ENCODE measurements around the gene NFIA.

Gene NFIA

GRCh38 chr1:61337441-61337951 is 255.1 kb downstream of the NFIA start:
- peaks cover 8% of the 10 kb centered on the region for H3K36me3 Mint-ChIP-seq
- H3K4me1 Mint-ChIP-seq (ENCODE audit: low read depth) = no peaks in the 10 kb centered on the region
- H3K27me3 Mint-ChIP-seq = no peaks in the 10 kb centered on the region
- H3K4me3 Mint-ChIP-seq = no peak overlapping the region
- H3K9me3 Mint-ChIP-seq (ENCODE audit: low read depth) = no peaks in the 10 kb centered on the region
- H3K27ac Mint-ChIP-seq = no peak overlapping the region

DNA sequence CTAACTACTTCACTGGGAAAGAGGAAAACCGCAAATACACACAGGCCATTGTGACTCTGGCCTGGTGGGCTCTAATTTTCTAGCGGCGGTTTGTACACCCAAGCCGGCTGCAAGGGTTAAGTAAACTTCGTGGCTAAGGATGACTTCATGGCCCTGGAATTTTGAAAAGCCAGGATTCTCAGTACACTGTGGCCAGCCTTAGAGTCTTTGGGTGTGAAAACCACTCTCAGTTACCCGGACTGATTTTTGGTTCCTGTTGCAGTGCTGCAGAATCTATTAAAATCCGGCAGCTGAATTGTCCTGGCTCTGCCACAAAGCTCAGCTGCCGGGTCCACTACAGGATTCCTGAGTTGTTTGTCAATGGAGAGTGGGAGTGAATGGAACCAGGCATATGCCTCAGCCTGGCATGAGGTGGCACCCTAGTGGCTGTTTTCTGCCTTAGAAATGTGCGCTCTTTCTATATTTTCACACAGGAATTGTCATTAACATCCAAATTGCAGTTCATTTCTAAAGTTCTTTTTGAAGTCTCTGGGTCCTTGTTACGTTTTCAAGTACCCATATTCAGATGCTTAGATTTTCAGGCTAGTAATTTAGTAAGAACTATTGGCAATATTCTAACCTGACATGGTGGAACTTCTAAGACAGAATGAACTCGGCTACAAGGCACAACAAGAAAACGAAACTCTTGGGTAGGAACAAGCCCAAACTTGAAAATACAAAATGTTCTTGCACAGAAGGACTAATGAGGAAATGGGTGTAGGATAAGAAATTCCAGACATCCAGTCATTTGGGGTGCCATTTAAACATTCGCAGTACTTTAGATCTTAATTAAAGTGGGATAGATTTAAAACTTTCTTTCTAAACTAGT is 255.9 kb downstream of the NFIA start:
- Mint-ChIP-seq H3K4me3 (no peak overlapping the region), H3K27ac (no peak overlapping the region), H3K27me3 (no peaks in the 10 kb centered on the region), H3K4me1 (ENCODE audit: low read depth) (no peaks in the 10 kb centered on the region), H3K36me3 (peaks cover 8% of the 10 kb centered on the region), H3K9me3 (ENCODE audit: low read depth) (no peaks in the 10 kb centered on the region)

DNA sequence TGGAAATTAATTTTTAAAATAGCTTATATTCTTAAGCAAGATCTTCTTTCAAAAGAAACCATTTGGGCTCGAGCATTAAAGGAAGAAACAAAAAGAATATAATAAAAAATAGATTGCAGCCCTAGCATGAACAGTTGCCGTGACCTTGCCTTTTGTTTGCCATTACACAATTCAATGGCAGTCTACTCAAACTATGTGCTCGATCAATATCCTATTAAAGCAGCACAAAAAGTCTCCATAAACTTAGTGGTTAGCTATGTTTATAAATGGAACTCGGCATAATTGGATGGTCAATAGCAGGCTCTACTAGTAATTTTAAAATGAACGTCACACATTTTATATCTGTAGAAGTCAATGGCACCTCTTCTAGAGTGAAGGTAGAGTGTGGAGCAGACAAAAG is 256.5 kb downstream of the NFIA start:
- Mint-ChIP-seq H3K4me1 (ENCODE audit: low read depth) (no peaks in the 10 kb centered on the region), H3K4me3 (no peak overlapping the region), H3K9me3 (ENCODE audit: low read depth) (no peaks in the 10 kb centered on the region), H3K27me3 (no peaks in the 10 kb centered on the region), H3K27ac (no peak overlapping the region), H3K36me3 (peaks cover 8% of the 10 kb centered on the region)

GRCh38 chr1:61341426-61341825 is 259.1 kb downstream of the NFIA start:
- Mint-ChIP-seq H3K4me1 (ENCODE audit: low read depth) (no peaks in the 10 kb centered on the region), H3K9me3 (ENCODE audit: low read depth) (no peaks in the 10 kb centered on the region), H3K4me3 (no peak overlapping the region), H3K27me3 (no peaks in the 10 kb centered on the region), H3K36me3 (peaks cover 5% of the 10 kb centered on the region), H3K27ac (no peak overlapping the region)

DNA sequence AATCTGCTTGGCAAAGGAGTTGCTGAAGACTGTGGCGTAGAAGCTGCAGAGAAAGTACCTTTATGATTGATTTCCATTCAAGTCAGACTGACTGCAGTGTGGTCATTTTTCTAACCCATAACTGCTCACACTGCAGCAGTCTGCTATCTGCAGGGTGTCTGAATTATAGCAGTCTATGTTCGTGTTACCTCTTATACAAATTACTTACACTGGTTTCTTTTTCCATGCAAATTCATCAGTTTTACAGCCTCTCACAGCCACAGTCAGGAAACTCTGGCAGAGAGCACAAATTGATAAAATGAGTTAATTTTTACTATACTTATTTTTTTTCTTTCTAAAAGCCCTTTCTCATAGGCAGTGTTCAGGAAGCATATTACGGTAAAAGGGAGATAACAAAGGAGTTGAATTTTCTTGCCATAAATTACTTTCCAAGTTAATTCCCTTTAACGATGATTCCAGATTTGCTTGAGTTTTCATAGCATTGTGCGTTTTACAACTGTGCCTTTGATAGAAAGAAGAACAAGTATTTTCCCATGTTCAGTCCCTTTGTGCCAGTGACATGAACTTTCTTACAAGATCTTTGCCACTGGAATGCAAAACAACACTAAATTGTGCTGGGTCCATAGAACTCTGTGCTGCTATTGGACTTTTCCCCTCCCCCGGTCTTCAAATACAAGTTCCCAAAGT is 261.5 kb downstream of the NFIA start:
- Mint-ChIP-seq H3K4me3 (no peak overlapping the region), H3K27ac (no peak overlapping the region), H3K36me3 (peaks cover 5% of the 10 kb centered on the region), H3K9me3 (ENCODE audit: low read depth) (no peaks in the 10 kb centered on the region), H3K27me3 (no peaks in the 10 kb centered on the region), H3K4me1 (ENCODE audit: low read depth) (no peaks in the 10 kb centered on the region)

- H3K4me1 Mint-ChIP-seq (ENCODE audit: low read depth) = no peaks in the 10 kb centered on the region
Measured at GRCh38 chr1:61344696-61345095, 262.3 kb downstream of the NFIA start.

DNA sequence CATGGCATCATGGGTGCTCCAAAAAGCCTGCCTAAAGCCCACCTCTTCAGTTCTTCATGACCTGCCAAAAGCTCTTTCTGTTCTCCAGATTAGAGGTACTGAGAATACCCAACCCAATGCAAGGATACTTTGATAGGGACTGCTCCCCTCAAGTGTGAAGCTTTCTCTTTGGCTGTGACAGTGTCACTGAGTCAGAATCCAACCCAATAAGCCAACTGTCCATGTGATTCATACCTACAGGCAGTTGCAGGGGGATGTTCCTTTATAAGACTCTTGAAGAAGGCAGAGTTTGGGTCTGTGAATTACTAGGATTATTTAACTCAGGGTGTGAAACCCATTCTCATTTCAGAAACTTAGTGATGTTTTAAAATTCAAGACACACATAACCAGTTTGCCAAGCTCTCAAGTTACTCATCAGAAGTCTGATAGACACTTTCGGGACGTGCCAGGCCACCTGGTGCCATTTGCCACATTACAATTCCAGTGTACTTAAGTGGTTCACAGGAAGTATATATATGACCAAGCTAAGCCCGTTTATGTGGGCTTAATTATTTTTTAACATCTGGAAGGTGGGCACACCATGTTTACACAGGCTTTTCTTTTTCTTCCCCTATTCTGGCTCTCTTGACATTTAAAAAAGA is 265.8 kb downstream of the NFIA start:
- no peaks in the 10 kb centered on the region for H3K36me3 Mint-ChIP-seq

More at GRCh38 chr1:61344696-61345095, 262.3 kb downstream of the NFIA start:
- H3K27me3 Mint-ChIP-seq = no peaks in the 10 kb centered on the region
- H3K27ac Mint-ChIP-seq = no peak overlapping the region
- H3K4me3 Mint-ChIP-seq = no peak overlapping the region
- H3K9me3 Mint-ChIP-seq (ENCODE audit: low read depth) = no peaks in the 10 kb centered on the region
- H3K36me3 Mint-ChIP-seq = peaks cover 5% of the 10 kb centered on the region

GRCh38 chr1:61352845-61353435 is 270.6 kb downstream of the NFIA start:
- no peaks in the 10 kb centered on the region for H3K36me3 Mint-ChIP-seq
- no peak overlapping the region for H3K4me3 Mint-ChIP-seq
- H3K27me3 Mint-ChIP-seq = no peaks in the 10 kb centered on the region
- peaks cover 1% of the 10 kb centered on the region for H3K4me1 Mint-ChIP-seq (ENCODE audit: low read depth)
- no peaks in the 10 kb centered on the region for H3K9me3 Mint-ChIP-seq (ENCODE audit: low read depth)
- H3K27ac Mint-ChIP-seq = no peak overlapping the region

More for the DNA sequence above, 265.8 kb downstream of the NFIA start:
- Mint-ChIP-seq H3K9me3 (ENCODE audit: low read depth) (no peaks in the 10 kb centered on the region), H3K27me3 (no peaks in the 10 kb centered on the region), H3K27ac (no peak overlapping the region), H3K4me3 (no peak overlapping the region), H3K4me1 (ENCODE audit: low read depth) (peaks cover 1% of the 10 kb centered on the region)

DNA sequence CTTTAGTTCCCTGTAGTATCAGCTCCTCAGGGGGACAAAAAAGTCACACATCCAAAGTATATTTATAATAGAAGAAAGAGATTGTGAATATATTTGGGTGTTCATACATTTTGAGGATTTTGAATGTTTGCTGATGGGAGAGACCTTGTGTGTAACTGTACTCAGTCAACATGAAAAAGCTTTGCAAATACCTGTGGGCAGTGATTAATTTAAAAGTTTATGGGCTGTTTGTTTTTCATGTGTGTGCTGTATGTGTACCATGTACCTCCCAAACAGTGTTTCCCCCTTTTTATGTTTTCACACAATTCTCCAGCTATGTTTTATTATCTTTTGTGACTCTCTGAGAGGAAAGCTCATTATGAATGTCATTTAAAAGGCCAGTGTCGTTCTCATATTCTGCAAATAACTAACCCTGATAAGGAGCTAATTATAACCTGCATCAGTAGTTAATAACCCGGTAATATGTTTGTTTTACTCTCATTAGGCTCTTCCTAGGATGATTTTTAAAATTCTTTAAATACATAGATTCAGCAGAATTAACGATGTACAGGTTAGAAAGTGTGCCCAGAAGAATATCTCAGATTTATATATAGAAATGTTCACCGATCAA is 271.5 kb downstream of the NFIA start:
- H3K36me3 Mint-ChIP-seq = no peaks in the 10 kb centered on the region
- peaks cover 1% of the 10 kb centered on the region for H3K4me1 Mint-ChIP-seq (ENCODE audit: low read depth)

GRCh38 chr1:61356016-61356415 is 273.7 kb downstream of the NFIA start:
- peaks cover 1% of the 10 kb centered on the region for H3K4me1 Mint-ChIP-seq (ENCODE audit: low read depth)
- H3K9me3 Mint-ChIP-seq (ENCODE audit: low read depth) = no peaks in the 10 kb centered on the region
- H3K27ac Mint-ChIP-seq = no peak overlapping the region
- H3K4me3 Mint-ChIP-seq = no peak overlapping the region
- H3K36me3 Mint-ChIP-seq = peaks cover 8% of the 10 kb centered on the region
- H3K27me3 Mint-ChIP-seq = no peaks in the 10 kb centered on the region

More for the DNA sequence above, 271.5 kb downstream of the NFIA start:
- Mint-ChIP-seq H3K9me3 (ENCODE audit: low read depth) (no peaks in the 10 kb centered on the region), H3K4me3 (no peak overlapping the region), H3K27ac (no peak overlapping the region), H3K27me3 (no peaks in the 10 kb centered on the region)

GRCh38 chr1:61356995-61357394 is 274.6 kb downstream of the NFIA start:
- Mint-ChIP-seq H3K36me3 (peaks cover 8% of the 10 kb centered on the region), H3K27me3 (no peaks in the 10 kb centered on the region), H3K27ac (no peak overlapping the region), H3K9me3 (ENCODE audit: low read depth) (no peaks in the 10 kb centered on the region), H3K4me3 (no peak overlapping the region), H3K4me1 (ENCODE audit: low read depth) (peaks cover 1% of the 10 kb centered on the region)

DNA sequence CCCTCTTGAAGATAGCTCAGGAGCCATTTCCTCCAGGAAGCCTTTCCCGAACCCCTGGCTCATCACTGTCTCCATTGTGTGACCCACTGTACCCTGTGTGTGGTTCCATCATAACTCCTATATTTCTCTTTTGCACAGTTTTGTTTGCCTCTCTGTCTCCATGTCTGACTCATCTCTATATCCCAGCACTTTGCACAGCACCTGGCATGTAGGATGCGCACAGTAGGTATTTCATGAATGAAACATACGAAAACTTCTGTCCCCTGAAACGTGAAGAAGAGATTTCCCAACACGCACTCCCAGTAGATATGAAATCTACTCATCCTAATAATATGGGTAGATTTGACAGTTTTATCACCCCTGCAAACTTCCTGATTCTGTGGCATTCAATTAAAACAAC is 275.2 kb downstream of the NFIA start:
- Mint-ChIP-seq H3K9me3 (ENCODE audit: low read depth) (no peaks in the 10 kb centered on the region), H3K4me1 (ENCODE audit: low read depth) (peaks cover 1% of the 10 kb centered on the region), H3K27ac (no peak overlapping the region)

GRCh38 chr1:61358770-61359455 is 276.6 kb downstream of the NFIA start:
- Mint-ChIP-seq H3K4me1 (ENCODE audit: low read depth) (no peaks in the 10 kb centered on the region), H3K36me3 (peaks cover 8% of the 10 kb centered on the region), H3K27ac (no peak overlapping the region), H3K4me3 (no peak overlapping the region), H3K27me3 (no peaks in the 10 kb centered on the region), H3K9me3 (ENCODE audit: low read depth) (no peaks in the 10 kb centered on the region)

More for the DNA sequence above, 275.2 kb downstream of the NFIA start:
- Mint-ChIP-seq H3K4me3 (no peak overlapping the region), H3K27me3 (no peaks in the 10 kb centered on the region), H3K36me3 (peaks cover 8% of the 10 kb centered on the region)

GRCh38 chr1:61361931-61362330 is 279.6 kb downstream of the NFIA start:
- Mint-ChIP-seq H3K4me3 (no peak overlapping the region), H3K27ac (no peak overlapping the region), H3K4me1 (ENCODE audit: low read depth) (no peaks in the 10 kb centered on the region), H3K9me3 (ENCODE audit: low read depth) (no peaks in the 10 kb centered on the region), H3K36me3 (peaks cover 8% of the 10 kb centered on the region), H3K27me3 (no peaks in the 10 kb centered on the region)
